HG03469 (cell line): ENCODE measurements around the gene GALNT18.

Experiments
- ATAC-seq: cut with Tn5 transposase; IDR thresholded peaks from one replicate; pipeline ENCODE4 v1.9.1; 2021; ENCODE audit warnings: mild to moderate bottlenecking, moderate library complexity, moderate number of reproducible peaks; ENCODE audit not compliant: unreplicated experiment

Gene GALNT18

GRCh38 chr11:11589437-11589836 is 32.4 kb downstream of the GALNT18 start:
- ATAC-seq = no peak

DNA sequence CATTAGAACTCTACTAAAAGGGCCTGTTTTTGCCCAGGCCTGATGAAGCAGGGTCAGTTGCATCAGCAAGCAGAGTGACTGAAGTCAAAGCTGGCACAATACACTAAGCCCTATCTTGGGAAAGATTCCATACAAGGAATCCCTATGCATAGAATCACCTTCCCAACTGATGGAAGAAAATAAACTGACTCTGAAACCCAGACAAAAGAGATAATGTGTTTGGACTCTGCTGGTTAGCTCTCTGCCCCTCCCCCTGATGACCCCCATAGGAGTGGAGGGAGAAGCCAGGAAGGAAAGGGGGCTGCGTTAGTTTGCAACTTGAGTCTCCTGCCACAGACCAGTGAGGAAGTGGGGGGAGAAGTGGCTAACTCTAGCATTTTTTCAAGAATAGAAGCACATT is 32.9 kb downstream of the GALNT18 start:
- no peak for ATAC-seq

DNA sequence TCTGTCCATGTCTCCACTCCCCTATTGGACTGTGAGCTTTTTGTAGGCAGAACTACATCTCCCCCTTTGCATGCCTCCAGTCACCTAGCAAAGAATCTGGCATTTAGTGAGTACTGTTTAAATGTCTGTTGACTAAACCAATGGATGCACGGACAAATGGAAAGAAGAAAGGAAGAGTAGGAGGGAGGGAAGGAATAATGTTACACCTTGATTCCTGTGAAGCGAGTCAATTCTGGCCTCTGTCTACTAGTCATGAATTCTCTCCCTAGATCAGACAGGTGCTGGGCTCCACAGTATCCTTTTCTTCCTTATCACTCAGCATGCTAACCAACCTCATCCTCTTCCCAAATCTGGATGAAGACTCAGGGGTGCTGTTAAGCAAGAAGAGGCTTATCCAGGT is 33.6 kb downstream of the GALNT18 start:
- ATAC-seq = no peak

- no peak for ATAC-seq
These were observed 34.7 kb downstream of the GALNT18 start for GRCh38 chr11:11587122-11587521.

DNA sequence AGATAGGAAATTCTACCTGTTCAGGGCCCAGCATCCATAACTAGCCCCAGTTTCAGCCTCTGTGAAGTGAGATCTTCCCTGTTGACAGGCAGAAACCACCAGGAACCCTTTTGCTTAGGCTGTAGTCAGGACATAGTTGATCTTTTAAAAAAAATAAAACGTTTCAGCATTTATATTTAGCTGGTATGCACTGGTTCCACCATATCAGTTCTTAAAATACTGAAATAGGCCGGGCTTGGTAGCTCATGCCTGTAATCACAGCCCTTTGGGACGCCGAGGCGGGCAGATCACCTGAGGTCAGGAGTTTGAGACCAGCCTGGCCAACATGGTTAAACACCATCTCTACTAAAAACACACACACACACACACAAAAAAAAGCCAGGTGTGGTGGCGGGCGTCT is 35.3 kb downstream of the GALNT18 start:
- no peak for ATAC-seq

- no peak for ATAC-seq
These were observed 36.9 kb downstream of the GALNT18 start for GRCh38 chr11:11584937-11585336.

DNA sequence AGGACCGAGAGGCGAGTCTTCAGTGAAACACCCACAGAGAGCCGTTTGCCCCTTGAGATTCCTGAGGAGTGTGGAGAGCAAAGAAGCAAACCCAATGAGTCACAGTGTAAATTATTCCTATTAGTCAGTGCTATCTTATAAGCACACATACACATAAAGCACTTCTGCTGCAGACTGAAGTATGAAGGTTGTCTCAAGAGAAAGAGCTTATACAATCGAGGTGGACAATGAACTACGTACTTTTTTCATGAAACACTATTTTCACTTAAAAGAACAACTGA is 37.3 kb downstream of the GALNT18 start:
- ATAC-seq = no peak

GRCh38 chr11:11583801-11584529 is 37.8 kb downstream of the GALNT18 start:
- no peak for ATAC-seq

- no peak for ATAC-seq
These were observed 39.6 kb downstream of the GALNT18 start for GRCh38 chr11:11582011-11582701.

- ATAC-seq = no peak
These were observed 40.3 kb downstream of the GALNT18 start for GRCh38 chr11:11581481-11581880.

DNA sequence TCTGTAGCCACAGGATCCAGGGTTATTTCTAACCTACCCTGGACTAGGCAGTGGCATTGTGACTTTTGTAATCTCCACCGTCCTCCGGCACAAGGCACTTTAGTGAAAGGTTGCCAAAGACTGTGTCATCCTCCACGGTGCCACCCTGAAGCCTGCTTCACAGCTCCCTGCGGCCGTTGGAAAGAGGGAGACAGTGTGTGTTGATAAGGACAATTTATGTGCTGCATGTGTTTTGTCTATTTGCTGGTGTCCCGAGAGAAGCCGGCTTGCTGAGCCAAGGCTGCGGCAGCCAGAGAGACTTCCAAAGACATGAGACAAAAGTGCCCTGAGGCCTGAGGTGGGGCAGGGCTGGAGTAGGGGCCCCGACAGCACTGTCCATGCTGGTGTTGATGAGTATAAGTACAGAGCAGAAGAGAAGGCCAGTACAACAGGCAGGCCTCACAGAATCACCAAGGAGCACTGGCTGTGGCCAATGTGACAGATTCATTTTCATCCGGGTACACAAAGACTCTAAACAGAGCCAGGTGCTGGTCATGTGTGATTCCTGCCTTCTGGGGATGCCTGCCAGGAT is 40.9 kb downstream of the GALNT18 start:
- no peak for ATAC-seq

DNA sequence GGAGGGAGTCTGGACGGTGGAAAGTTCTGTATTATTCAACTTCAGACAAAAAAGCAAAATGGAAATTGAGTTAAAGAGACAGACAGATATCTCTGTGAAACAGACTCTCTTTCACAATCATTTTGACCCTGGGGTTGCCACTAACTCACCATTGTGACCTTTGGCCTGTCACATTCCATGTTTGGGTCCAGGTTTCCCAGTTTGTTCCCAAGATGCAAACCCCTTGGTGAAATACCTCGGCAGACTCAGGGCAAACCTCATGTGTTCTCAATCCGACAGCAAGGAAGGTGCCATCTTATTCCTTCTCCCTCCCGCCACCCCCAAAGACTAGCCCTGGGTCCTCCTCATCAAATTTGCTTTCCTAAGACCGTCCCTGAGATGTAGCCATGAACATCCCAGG is 41.8 kb downstream of the GALNT18 start:
- no peak for ATAC-seq

DNA sequence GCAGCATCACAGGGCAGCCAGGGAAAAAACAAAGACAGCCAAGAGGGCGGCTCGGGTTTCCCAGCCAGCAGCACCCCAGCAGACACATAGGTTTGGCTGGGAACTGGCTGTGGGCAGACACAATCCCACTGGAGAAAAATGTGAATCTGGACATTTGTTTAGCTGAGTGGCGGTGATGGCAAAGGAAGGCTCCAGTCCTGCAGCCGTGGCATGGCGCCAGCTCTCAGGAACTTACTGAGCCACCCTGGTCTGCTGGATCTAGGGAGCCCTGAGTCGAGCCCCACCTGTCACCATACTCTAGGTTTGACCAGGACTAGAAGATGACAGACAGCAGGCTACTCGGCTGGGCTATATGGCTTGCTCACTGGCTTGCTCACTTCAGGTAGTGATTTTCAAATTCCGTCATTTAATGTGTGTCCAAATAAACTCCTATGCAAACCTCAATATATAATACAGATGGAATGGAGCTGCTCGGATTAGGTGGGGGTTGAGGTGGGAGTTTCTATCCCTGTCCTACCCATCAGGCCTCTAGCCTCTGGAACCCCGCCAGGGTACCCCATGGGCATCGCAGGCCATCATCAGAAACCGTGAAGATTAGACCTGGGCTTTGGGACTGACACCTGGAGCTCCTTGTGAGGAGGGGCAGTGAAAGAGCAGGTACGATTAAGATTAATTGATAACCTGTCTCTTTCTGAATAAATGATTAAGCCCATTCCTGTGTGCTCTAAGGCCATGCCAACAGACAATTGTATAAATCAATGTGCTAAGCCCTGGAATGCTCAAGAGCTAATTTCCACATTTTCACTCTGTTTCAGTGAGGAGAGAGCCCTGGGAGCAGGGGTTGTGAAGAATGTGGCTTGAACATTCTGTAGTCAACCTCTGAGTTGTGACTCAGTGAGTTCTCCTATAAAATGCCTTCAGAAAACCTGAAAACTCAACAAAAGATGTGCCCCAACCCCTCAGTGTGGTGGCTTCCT is 42.5 kb downstream of the GALNT18 start:
- ATAC-seq = no peak

GRCh38 chr11:11577932-11578911 is 43.6 kb downstream of the GALNT18 start:
- no peak for ATAC-seq

GRCh38 chr11:11577251-11577855 is 44.5 kb downstream of the GALNT18 start:
- no peak for ATAC-seq

- ATAC-seq = no peak
These were observed 47.2 kb downstream of the GALNT18 start for GRCh38 chr11:11574373-11575287.

DNA sequence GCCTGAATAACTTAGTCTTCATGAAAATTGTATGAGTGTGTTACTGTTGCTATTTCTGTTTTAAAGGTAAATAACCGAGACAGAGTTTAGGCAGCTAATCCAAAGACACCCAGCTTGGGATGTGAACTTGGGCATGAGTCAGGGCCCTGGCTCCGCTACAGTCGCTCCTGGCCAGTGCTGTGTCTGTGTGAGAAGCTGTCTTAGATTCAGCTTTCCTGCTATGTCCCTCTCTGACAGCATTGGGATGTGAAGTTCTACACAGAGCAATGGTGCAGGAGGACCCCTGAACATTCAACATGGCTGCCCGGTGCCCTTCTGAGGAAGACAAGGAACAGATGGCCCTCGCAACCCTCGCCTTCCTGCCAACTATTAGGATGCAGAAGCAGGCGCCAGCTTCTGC is 49.4 kb downstream of the GALNT18 start:
- ATAC-seq = no peak

- no peak for ATAC-seq
These were observed 49.9 kb downstream of the GALNT18 start for GRCh38 chr11:11571893-11572292.

DNA sequence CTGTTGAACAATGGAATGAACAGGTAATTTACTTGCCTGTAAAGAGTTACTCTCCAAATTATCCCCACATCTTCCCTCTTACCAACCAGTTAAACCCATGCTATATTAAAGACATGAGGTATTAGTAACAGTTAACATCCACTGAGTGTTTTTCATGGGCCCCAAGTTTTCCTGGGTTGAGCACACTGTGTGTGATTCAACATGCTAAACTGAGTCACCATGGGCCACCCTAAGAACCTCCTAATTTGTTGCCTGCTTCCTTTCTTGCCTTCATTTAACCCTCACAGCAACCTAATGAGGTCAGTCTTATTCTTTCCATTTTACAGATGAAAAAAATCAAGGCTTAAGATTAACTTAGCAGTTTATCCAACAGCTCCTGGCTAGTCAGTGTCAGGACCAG is 51.0 kb downstream of the GALNT18 start:
- no peak for ATAC-seq
